Measurements from ENCODE around the gene PTGS1. TPM values are rescaled to one million over a fixed set of nuclear protein-coding genes. Genes with fewer than 3 reads are reported as not detected.

PTGS1 gene
- total and polyA plus RNA-seq, 2 of the 8 experiments (the other 6 are each of a cell fraction or from before 2014, with no cell fraction given): 1.1 to 1.9 TPM

- TF ChIP-seq CHD7 (IDR thresholded peaks at IDR 0.05; ENCODE audit: insufficient replicate concordance, low read length) (no peak), TBP (IDR thresholded peaks at IDR 0.05; ENCODE audit: low read depth, low read length) (no peak)
Observed at GRCh38 chr9:122340161-122340560, 30.7 kb upstream of the PTGS1 start (continued).

Data from H1 (cell line).